Activated naive CD4-positive, alpha-beta T cell treated with anti-CD3 and anti-CD28 coated beads, Interleukin-2, amount 50 U/mL, for 72 hours (primary cell): ENCODE data around the gene KCNMB4. TPM values are rescaled to one million over a fixed set of nuclear protein-coding genes. Genes with fewer than 3 reads are reported as not detected.

Experiments
- ATAC-seq, 2 donors: fragments of 150-1000 bp; cut with Tn5 transposase; 2 replicates each; pipeline ENCODE4 v1.10.0; 2021; ENCODE audit warnings: mild to moderate bottlenecking in 2 of 2, moderate library complexity in 2 of 2
- DNase-seq, 2 donors: peaks; one replicate each; pipeline ENCODE4 v3.0.0; 2021 to 2022; ENCODE audit warnings: low spot score in 2 of 2
- H3K27ac Mint-ChIP-seq, 2 donors: one replicate each; pipeline ENCODE4 v1.8.0; 2022; ENCODE audit warnings: mild to moderate bottlenecking in 2 of 2, mixed read lengths in 2 of 2
- H3K36me3 Mint-ChIP-seq, 2 donors: one replicate each; pipeline ENCODE4 v1.8.0; 2022; ENCODE audit warnings: mixed read lengths in 2 of 2
- H3K9me3 Mint-ChIP-seq, 2 donors: one replicate each; pipeline ENCODE4 v1.8.0; 2022; ENCODE audit warnings: mixed read lengths in 2 of 2
- total RNA-seq, 2 donors: library from RNA; stranded (reverse); gene quantifications; one replicate each; pipeline ENCODE4 v1.2.3, GENCODE V29; 2022

The KCNMB4 gene
- total RNA-seq, 2 donors from 2014 or later, result 1.0 to 1.3 TPM

DNA sequence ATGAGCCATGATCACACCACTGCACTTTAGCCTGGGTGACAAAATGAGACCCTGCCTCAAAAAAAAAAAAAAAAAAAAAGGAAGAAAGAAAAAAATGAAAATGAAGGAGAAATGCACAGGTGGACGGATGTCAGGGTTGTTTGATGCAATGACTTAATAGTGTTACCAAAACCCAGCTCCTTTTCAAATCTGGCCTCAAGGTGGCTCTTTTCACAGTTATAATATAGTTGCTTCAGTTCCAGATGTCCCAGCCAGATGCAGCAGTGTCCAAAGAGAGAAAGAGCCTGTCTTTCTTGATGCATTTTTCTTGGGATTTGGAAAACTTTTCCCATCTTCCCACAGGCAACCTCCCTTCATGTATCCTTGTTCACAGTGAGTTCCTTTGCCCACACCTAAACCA is 36.5 kb downstream of the KCNMB4 start:
- Mint-ChIP-seq H3K9me3 (no peaks in the 10 kb centered on the region), H3K36me3 (peaks cover 0 to 6% of the 10 kb centered on the region in 2 donors), H3K27ac (no peak overlapping the region)
- no peak for ATAC-seq
- no peak for DNase-seq

DNA sequence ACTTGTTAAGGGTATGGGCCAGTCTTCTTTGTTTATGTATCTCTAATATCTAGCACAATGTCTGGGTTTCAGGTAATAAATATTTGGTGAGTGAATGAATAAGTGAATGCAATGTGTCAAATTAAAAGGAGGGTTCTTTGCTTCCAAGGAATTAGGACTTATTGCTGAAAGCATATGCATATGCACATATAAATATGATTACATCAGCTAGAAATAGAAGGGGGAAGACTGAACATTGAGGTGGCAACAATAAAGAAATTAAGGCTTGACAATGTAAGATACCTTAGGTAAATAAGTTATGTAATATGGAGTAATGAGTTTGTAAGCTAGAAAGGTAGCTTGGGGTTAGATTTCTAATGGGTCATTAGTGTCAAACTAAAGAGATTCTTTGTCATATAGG is 37.7 kb downstream of the KCNMB4 start:
- H3K27ac Mint-ChIP-seq, result no peak overlapping the region
- H3K36me3 Mint-ChIP-seq, result peaks cover 0 to 6% of the 10 kb centered on the region in 2 donors
- ATAC-seq, result no peak
- no peak for DNase-seq
- H3K9me3 Mint-ChIP-seq, result no peaks in the 10 kb centered on the region

DNA sequence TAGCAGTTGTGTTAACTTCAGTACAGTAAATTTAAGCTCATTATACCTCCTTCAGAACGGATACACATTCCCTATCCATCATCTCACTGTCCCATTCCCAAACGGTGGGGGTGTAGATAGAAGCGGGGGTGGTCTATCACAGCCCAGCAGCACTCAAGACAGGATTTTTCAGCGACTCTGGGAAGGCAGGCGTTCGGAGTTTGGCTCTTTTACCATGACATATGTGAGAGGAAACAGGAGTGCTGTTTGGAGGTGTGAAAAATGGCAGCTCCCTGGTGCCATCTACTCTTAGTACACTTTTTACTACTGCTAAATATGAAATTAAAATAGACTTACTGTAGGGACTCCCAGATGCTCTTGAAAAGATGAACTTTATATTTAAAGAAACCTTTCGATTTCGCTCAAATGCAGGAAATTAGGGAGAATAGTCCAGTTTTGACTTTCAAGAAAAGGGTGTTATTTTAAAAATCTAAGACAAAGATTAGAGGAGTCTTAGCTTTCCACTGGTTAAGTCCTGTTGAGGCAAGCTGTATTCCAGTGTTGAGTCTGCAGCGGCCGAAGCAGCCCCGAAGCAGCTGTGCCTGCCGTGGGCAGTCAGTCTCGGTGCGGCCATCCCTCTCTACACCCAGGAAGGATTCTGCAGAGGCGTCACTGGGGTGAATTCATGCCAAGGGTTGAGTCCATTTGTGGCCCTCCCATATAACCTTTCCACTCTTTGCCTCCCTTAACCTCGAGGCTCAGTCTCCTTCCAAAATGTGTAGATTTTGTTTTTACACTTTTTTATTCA is 42.1 kb downstream of the KCNMB4 start:
- no peak overlapping the region for H3K27ac Mint-ChIP-seq
- no peak for ATAC-seq
- H3K36me3 Mint-ChIP-seq, result no peaks in the 10 kb centered on the region
- no peaks in the 10 kb centered on the region for H3K9me3 Mint-ChIP-seq
- no peak for DNase-seq

DNA sequence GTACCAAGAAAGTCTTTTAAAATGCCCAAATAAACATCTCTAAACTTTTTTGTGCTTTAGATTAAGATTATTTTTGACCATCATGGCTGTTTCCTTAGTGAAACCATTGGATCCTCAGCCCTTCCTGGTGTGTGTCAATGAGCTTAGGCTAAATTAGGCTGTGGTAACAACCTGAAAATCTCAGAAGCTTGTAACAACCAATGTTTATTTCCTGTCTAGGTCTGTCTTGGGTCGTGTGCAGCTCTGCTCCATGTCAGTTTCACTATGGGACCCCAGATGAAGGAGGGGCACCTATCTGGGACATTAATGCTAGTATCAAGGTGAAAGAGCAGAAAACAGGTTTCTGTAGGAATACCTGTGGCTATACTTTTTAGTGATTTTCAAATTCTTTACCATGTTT is 49.9 kb downstream of the KCNMB4 start:
- H3K9me3 Mint-ChIP-seq, result no peaks in the 10 kb centered on the region
- no peak overlapping the region for H3K27ac Mint-ChIP-seq
- DNase-seq, result no peak
- ATAC-seq, result no peak
- H3K36me3 Mint-ChIP-seq, result no peaks in the 10 kb centered on the region

DNA sequence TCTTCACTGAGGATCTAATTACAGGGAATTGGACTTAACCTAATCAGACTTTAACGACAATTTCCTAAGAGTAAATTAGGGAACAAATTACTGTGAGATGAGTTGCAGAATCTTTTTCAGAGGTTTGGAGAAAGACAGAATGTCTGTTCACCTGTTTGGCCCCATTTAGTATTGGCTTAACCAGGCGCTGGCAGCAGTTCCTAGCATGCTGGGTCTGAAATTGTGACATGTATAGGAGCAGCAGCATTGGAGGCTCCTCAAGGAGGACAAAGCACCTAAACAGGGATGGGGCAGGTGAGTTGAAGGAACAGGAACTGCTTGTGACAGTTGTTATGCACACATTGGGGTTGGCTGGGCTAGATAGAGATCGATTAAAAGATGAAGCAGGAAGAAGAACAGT is 51.0 kb downstream of the KCNMB4 start:
- ATAC-seq (no peak), DNase-seq (no peak)
- H3K36me3 Mint-ChIP-seq, result peaks cover 0 to 2% of the 10 kb centered on the region in 2 donors
- H3K27ac Mint-ChIP-seq, result no peak overlapping the region
- no peaks in the 10 kb centered on the region for H3K9me3 Mint-ChIP-seq

DNA sequence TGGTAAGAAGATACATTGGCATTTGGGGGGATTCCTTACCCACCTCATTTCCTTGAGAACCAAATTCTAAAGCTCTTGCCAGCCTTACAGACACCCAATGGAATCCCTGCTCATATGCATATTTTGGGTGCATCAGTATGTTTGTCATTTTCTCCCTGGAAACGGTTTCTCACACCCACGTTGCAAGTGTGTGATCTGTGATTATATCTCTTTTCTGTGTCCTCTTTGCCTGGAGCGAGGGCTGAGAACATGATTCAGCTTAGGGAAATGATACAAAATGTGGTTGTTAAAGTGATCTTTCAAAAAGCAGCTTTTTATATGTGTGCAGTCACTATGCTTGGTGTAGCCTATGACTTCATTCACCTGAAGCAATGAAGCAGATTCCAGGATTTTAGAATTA is 52.0 kb downstream of the KCNMB4 start:
- Mint-ChIP-seq H3K9me3 (no peaks in the 10 kb centered on the region), H3K36me3 (peaks cover 0 to 4% of the 10 kb centered on the region in 2 donors), H3K27ac (no peak overlapping the region)
- DNase-seq (no peak), ATAC-seq (peak in 1 of 2 donors; percentile 43)

DNA sequence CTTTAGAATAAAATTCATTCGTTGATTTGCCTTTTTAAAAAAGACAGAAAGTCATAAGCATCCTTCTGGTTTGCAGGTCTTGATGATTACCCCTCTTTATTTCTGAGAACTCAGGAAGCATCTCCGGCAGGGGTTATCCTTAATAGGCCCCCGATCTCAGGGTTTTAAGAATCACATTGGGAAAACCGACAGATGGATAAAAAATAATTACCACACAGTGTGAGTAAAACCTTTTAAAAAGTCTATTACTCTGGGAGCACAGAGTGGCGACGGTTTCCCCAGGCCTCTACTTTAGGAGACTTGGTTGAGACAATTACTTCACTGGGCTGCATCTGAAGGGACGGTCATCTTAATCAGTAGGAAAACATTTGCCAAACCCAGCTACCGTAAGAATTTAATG is 56.5 kb downstream of the KCNMB4 start:
- ATAC-seq, result no peak

DNA sequence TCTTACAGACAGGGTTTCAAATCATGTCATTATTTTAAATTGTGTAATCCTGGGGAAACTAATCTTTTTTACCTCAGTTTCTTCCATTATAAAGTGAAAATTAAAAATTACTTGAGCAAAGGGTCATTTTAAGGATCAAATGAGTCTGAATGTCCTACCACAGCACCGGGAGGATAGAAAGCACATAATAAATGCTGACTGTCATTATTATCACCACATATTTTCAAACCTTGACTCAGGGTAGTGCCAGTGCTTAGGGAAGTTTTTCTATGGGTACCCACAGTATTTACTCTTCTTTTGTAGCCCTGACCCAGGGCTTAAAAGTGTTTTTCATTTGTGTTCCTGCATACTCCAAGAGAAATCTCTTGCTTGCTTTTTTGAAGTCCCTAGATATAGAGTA is 60.5 kb downstream of the KCNMB4 start:
- DNase-seq, result no peak
- Mint-ChIP-seq H3K27ac (no peak overlapping the region), H3K36me3 (peaks cover 0 to 4% of the 10 kb centered on the region in 2 donors), H3K9me3 (no peaks in the 10 kb centered on the region)
- no peak for ATAC-seq

More for the DNA sequence above, 56.5 kb downstream of the KCNMB4 start:
- DNase-seq, result no peak
- H3K36me3 Mint-ChIP-seq, result peaks cover 0 to 4% of the 10 kb centered on the region in 2 donors
- no peak overlapping the region for H3K27ac Mint-ChIP-seq
- no peaks in the 10 kb centered on the region for H3K9me3 Mint-ChIP-seq

DNA sequence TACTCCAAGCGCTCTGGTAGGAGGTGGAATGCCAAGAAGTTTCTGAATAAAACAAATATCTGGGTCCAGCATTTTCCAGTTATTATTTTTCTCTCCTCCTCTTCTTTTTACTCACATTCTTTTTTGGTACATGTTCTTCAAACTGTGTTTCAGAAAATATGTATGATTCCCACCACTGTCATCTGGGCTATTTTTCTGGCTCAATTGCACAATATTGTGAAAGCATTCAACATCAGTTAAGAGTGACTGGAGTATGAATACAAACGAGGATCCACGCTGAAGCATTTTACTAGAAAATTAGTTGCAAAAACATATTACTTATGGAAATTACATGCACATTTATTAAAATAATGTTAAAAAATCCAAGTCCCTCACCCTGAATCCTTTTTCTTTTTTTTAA is 61.5 kb downstream of the KCNMB4 start:
- Mint-ChIP-seq H3K36me3 (no peaks in the 10 kb centered on the region), H3K27ac (no peak overlapping the region), H3K9me3 (no peaks in the 10 kb centered on the region)
- DNase-seq, result no peak
- ATAC-seq, result no peak

DNA sequence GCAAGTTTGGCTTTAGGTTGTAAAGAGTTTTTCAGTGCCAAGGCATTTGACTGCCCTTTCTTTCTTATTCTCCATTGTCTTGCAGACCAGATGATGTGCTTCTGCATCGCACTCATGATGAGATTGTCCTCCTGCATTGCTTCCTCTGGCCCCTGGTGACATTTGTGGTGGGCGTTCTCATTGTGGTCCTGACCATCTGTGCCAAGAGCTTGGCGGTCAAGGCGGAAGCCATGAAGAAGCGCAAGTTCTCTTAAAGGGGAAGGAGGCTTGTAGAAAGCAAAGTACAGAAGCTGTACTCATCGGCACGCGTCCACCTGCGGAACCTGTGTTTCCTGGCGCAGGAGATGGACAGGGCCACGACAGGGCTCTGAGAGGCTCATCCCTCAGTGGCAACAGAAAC is 64.3 kb downstream of the KCNMB4 start:
- H3K36me3 Mint-ChIP-seq, result peaks cover 0 to 6% of the 10 kb centered on the region in 2 donors
- no peak for ATAC-seq
- H3K9me3 Mint-ChIP-seq, result no peaks in the 10 kb centered on the region
- peak overlapping the region in 1 of 2 donors; percentile 36 for H3K27ac Mint-ChIP-seq
- no peak for DNase-seq

DNA sequence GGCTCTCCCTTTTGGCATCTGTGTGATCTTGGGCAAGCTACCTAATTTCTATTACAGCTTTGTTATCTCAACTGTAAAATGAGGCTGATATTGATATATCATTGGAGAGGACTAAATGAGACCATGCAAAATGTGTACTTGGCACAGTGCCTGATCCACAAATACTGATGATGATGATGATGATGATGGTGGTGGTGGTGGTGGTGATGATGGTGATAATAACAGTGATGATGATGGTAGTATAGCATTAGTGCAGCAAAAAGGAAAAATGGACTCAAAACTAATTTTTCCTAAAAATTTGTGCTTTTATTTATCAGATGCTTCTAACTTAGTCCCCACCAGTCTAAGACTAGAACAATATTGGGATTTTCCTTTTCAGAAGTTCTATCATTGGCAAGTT is 70.7 kb downstream of the KCNMB4 start:
- no peak overlapping the region for H3K27ac Mint-ChIP-seq

DNA sequence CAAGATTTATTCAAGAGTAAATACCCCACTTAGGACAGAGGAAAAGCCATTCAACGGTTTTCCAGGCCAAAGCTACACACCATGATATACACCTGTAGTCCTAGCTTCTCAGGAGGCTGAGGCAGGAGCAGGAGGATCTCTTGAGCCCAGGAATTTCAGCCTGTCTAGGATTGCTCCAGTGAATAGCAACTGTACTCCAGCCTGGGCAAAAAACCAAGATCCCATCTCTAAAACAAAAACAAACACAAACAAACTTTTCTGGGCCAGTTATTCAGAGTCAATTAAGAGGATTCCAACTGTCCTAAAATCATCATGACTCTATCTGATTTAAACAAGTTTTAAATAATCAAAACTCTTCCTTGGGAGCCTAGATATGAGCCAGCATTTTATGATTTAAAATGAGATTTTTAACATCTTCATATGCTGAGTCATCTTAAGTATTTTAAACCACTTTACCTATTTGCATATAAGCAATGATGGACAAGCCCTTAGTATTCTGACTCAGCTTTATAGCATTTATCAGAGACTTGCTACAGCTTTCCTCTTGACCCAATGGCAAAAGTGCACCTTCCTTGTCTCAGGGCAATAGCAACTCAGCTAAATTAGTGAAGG is 77.1 kb downstream of the KCNMB4 start:
- Mint-ChIP-seq H3K36me3 (peaks cover 0 to 4% of the 10 kb centered on the region in 2 donors), H3K27ac (no peak overlapping the region), H3K9me3 (no peaks in the 10 kb centered on the region)
- no peak for DNase-seq
- no peak for ATAC-seq

More for the DNA sequence above, 70.7 kb downstream of the KCNMB4 start:
- peaks cover 0 to 11% of the 10 kb centered on the region in 2 donors for H3K36me3 Mint-ChIP-seq
- DNase-seq, result no peak
- ATAC-seq, result no peak
- no peaks in the 10 kb centered on the region for H3K9me3 Mint-ChIP-seq

DNA sequence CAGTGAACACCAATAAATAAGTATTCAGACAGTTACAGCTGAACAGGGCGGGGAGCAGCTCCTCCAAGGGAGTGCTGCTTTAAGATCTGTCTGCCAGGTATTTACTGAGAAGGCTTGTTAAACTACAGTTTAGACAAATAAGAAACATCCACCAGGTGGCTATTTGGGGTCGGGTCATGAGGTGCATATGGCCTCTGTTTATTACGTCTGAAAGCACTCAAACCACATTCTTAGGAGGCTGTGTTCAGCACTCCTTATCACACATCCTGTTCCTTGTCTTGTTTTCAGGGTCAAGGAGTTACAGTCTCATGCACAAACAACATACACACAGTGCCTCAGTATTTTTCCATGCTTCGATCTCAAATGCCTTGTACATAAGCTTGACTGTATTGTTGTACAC is 78.8 kb downstream of the KCNMB4 start:
- H3K27ac Mint-ChIP-seq, result no peak overlapping the region
- peaks cover 0 to 6% of the 10 kb centered on the region in 2 donors for H3K9me3 Mint-ChIP-seq
- ATAC-seq (no peak), DNase-seq (no peak)
- H3K36me3 Mint-ChIP-seq, result peaks cover 0 to 15% of the 10 kb centered on the region in 2 donors

DNA sequence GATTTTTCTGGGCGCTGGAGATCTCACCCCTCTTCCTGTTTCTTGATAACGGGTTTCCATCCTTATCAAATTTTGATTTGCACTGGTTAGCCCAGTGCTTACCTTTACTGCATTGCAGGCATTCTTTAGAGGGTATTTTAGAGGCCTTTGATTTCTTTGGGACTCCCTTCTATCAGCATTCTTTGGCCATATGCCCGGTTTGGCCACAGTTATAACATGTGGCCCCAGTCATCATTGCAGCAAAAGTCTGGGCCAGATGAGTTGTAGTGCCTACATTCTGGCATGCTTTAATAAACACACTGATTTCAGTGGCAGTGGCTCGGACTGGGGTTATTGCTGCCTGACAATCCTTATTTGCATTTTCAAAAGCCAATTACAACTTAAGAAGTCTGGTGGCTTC is 82.3 kb downstream of the KCNMB4 start:
- H3K9me3 Mint-ChIP-seq, result peaks cover 8 to 15% of the 10 kb centered on the region in 2 donors
- ATAC-seq, result no peak

DNA sequence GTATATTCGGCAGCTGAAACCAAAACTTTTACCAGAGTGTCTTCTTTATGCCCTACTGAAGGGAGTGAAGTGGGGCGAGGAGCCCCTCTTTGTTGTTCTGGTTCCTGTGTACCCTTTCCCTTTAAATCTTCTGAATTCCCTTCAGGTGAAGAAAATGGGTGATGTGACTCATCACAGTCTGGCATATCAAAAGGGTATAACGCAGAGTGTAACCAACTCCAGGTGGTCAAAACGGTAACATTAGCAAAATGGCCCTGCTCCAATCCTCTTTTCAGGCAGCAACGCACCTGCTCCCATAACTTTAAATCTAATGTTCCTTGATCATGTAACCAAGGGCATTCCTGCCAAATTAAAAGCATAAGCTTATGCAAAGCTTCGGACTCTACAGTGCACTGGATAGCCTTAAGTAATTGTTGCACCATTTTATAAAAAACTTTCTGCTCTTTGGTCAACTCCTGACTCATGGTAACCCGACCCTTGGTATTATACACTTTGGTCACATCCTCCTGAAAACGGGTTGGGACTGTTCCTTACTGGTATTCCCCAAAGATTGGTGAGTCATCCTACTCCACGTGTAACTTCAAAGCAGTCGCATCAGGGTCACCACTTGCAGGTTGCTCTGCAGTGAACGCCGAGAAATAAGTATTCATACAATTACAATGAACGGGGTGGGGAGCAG is 83.1 kb downstream of the KCNMB4 start:
- peaks cover 8 to 15% of the 10 kb centered on the region in 2 donors for H3K9me3 Mint-ChIP-seq

More for the DNA sequence above, 82.3 kb downstream of the KCNMB4 start:
- no peak overlapping the region for H3K27ac Mint-ChIP-seq
- DNase-seq, result no peak
- H3K36me3 Mint-ChIP-seq, result peaks cover 0 to 11% of the 10 kb centered on the region in 2 donors

DNA sequence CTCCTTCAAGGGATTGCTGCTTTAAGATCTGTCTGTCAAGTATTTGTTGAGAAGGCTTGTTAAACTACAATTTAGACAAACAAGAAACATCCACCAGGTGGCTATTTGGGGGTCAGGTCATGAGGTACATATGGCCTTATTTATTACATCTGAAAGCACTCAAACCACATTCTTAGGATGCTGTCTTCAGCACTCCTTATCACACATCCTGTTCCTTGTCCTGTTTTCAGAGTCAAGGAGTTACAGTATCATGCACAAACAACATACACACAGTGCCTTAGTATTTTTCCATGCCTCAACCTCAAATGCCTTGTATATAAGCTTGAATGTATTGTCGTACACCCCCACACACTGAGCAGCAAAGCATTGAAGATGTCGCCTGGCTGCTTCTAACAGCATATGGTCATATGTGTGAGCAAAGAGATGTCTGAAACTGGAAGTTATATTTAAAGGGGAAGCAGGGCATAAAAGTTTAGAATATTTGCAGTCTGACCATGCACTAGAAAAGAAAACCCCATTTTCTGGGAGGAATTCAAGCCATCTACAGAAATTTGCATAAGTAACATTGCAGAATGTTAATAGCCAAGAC is 83.8 kb downstream of the KCNMB4 start:
- H3K9me3 Mint-ChIP-seq, result peaks cover 8 to 15% of the 10 kb centered on the region in 2 donors
- no peak overlapping the region for H3K27ac Mint-ChIP-seq
- no peak for DNase-seq
- ATAC-seq, result no peak
- H3K36me3 Mint-ChIP-seq, result peaks cover 0 to 11% of the 10 kb centered on the region in 2 donors

More for the DNA sequence above, 83.1 kb downstream of the KCNMB4 start:
- Mint-ChIP-seq H3K36me3 (peaks cover 0 to 11% of the 10 kb centered on the region in 2 donors), H3K27ac (no peak overlapping the region)
- no peak for DNase-seq
- no peak for ATAC-seq

DNA sequence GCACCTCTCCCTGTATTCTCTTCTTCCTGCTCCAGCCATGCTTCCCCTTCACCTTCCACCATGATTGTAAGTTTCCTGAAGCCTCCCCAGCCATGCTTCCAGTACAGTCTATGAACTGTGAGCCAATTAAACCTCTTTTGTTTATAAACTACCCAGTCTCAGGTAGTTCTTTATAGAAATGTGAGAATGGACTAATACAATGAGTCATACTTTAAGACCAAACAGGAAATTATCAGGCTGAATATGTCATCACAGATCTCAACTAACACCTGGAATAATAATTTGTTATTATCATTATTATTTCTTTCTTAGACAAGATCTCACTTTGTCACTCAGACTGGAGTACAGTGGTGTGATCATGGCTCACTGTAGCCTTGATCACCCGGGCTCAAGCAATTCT is 85.4 kb downstream of the KCNMB4 start:
- no peak for DNase-seq
- ATAC-seq, result no peak
- Mint-ChIP-seq H3K36me3 (peaks cover 0 to 15% of the 10 kb centered on the region in 2 donors), H3K9me3 (peaks cover 8 to 19% of the 10 kb centered on the region in 2 donors), H3K27ac (no peak overlapping the region)
